HPDE6-E6E7 (cell line): ENCODE data around the gene GLG1.
"Not testable (repeated sequence)": the region's sequence is repeated elsewhere in the genome, so short reads cannot be mapped to it uniquely, and the experiment has no call there.

Experiments
- DNase-seq: peaks from one replicate; pipeline ENCODE4 v3.0.0; 2011; ENCODE audit warnings: missing footprints; ENCODE audit errors: extremely low spot score

Gene GLG1

DNA sequence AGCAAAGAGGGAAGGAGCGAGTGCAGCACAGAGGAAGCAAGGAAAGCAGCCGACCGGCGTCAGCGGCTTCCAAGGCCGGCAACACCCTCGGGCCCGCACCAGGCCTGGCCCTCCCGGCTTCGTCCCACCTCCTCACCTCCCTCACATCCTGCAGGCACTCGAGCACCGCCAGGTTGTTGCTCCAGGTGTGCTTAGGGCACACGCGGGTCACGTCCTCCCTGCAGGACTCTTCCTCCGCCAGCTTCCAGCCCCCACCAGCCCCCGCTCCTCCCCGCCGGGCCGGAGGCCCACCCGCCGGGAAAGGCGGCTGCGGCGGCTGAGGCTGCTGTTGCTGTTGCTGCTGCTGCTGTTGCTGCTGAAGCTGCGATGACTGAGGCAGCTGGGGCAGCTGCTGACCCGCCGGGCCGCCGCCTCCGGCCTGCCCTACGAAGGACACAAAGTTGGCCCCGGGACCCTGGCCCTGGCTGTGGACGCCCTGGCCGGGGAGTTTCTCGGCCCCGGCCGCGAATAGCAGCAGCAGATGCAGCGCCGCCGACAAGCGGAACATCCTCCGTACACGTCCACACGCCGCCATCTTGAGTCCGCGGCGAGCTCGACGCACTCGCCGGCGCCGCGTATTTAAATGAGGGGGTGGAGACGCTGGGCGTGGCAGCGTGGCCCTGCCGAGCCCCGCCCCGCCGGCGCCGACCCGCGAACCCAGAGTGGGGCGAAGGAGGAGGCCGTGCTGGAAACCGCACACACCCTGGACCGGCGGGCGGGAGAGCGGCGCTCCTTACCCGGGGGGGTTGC lies at the start of gene GLG1:
Gene GLG1 (minus strand): TSS at position 594 of the 789 bp plus-strand sequence. CDS start 20 bp downstream, at position 574.
- peak; percentile 85 for DNase-seq

DNA sequence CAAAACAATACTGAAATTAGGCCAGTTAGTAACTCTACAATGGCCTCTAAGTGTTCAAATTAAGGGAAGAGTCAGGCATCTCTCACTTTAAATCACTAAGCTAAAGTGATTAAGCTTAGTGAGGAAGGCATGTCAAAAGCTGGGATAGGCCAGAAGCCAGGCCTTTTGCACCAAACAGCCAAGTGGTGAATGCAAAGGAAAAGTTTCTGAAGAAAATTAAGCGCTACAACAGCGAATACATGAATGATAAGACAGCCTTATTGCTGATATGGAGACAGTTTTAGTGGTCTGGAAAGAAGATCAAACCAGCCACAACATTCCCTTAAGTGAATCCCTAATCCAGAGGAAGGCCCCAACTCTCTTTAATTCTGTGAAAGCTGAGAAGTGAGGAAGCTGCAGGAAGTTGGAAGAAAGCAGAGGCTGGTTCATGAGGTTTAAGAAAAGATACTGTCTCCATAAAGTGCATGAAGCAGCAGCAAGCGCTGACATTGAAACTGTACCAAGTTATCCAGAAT lies 47.7 kb upstream of the GLG1 start:
- no peak for DNase-seq

DNA sequence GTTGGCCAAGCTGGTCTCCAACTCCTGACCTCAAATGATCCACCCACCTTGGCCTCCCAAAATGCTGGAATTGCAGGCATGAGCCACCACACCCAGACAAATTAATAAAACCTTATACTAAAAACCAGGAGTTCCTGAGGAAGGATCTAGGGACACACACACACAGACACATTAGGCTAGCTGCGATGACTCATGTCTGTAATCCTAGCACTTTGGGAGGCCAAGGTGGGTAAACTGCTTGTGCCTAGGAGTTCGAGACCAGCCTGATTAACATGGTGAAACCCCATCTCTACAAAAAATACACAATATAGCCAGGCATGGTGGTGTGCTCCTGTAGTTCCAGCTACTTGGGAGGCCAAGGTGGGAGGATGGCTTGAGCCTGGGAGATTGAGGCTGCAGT lies 46.0 kb upstream of the GLG1 start:
- DNase-seq = not testable (repeated sequence)

GRCh38 chr16:74652249-74652648 lies 45.3 kb upstream of the GLG1 start:
- DNase-seq = no peak

GRCh38 chr16:74651841-74652240 lies 44.9 kb upstream of the GLG1 start:
- peak; percentile 58 for DNase-seq

DNA sequence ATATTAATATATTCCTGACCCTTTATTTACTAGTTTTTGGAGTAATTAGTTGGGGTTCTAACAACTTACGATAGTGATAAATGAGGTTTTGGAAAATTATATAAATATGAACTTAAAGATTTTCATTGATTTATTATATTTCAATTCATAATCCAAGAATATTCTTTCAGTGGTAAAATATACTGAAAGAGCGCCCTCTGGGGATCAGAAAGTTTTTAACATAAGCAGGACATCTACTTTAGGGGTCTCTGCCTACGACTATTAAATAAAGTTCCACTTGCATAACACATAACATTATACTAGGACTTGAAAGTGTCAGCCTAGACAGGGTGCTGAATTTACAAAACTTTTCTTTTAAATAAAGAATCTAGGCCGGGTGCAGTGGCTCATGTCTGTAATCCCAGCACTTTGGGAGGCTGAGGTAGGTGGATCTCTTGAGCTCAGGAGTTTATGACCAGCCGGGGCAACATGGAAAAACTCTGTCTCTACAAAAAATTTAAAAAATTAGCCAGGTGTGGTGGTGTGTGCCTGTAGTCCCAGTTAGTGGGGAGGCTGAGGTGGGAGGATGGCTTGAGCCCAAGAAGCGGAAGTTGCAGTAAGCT lies 44.2 kb upstream of the GLG1 start:
- no peak for DNase-seq

DNA sequence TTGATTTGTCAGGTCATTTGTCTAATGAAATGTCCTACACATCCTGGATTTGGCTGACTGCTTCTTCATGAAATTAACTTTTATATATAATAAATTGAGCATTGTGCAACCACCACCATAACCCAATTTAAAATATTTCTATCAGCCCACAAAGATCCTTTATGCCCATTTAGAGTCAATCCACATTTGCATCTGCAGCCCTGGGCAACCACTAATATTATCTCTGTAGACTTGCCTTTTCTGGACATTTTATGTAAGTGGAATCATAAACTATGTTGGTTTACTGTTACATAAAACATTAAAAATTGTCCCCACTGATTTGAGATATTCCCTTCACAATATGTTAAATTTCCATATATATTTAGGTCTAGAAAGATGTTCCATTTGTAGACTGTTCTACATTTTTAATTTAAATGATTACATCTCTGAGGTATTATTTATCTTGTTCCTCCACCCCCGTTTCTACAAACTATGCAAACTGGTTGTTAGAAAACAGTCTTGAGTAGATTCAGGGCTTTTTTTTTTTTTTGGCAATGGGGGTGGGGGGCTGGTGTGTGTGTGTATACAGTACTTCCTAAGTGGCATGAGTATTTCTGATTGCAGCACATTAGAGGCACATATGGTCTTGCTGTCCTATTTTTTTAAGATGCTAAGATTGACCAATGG lies 43.1 kb upstream of the GLG1 start:
- DNase-seq = no peak

DNA sequence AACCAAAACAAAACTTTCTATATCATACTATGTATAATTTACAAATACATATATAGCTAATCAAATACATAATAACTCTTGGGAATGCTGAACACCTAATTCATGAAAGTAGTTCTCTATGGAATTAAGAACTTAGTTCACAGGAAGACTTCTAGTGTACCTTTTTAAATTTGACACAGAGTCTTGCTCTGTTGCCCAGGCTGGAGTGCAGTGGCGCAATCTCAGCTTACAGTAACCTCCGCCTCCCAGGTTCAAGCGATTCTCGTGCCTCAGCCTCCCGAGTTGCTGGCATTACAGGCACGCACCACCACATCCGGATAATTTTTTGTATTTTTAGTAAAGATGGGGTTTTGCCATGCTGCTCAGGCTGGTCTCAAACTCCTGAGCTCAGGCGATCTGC lies 35.1 kb upstream of the GLG1 start:
- no peak for DNase-seq

GRCh38 chr16:74637742-74638453 lies 31.0 kb upstream of the GLG1 start:
- DNase-seq = no peak

DNA sequence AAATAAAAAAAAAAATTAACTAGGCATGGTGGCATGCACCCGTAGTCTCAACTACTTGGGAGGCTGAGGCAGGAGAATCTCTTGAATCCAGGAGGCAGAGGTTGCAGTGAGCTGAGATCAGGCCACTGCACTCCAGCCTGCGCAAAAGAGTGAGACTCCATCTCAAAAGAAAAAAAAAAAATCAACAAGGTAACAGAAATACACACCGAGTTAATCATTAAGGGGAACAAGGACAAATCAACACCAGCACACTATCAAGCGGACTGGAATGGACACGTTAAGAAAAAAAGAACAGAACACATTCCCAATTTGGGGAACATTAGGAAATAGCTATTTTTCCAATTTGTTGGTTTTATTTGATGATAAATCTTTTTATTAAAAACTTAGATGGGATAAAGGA lies 28.4 kb upstream of the GLG1 start:
- no peak for DNase-seq

- no peak for DNase-seq
Observed at GRCh38 chr16:74633686-74634085, 26.8 kb upstream of the GLG1 start.

GRCh38 chr16:74627506-74628220 lies 20.7 kb upstream of the GLG1 start:
- DNase-seq = no peak

DNA sequence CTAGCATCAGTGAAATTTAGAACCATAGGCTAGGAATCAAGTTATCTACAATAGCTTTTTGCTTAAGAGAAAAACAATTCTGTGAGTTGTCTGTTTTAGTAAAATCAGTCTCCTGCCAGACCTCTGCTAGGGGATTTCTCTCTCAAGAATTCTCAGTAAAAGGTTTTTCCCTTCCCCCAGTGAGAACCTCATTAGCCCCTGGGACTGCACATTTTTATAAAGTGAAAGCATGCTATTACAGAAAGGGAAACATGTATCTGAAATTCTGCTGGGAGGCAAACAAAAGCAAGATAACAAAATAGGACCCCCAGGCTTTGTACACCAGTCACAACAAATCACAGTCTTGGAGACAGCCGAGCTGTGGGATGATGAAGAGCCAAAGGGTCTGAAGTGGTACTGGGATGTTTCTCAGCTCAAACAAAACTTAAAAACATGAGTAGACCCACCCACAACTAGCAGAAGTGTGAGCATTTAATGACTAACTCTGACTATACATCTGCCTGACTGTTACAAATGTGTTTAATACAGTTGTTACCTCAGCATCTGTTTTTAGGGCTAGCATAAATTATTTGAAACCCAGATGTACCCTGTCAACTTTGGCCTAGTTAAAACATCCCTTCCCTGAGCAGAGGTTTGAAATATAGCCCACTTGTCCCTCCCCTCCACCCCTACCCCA lies 20.0 kb upstream of the GLG1 start:
- DNase-seq = no peak

DNA sequence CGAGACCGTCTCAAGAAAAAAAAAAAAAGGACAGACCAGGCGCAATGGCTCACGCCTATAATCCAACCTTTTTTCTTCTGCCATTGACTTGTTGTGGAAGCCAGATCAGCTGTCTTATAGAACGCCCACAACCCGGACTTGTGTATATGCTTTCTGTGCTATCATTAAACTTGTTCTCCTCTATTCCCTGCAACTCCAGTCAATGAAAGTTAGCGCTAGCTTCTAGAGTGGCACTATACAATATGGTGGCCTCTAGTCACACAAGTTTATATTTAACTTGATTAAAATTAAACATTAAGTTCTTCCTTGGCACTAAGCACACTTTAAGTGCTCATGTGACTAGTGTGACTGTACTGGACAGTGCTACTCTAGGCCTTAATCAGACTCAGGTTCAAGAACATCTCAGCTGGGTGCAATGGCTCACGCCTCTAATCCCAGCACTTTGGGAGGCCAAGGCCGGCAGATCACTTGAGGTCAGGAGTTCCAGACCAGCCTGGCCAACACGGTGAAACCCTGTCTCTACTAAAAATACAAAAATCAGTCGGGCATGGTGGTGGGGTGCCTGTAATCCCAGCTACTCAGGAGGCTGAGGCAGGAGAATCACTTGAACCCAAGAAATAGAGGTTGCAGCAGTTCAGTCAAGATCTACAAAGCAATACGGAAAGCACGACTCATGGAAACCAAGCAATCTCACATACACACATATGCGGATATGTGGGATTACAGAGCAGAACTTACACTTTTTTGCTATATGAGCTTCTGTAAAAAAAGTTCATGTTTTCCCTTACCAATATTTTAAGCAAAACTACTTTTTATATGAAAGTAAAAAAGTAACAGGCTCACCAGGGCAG lies 18.8 kb upstream of the GLG1 start:
- DNase-seq = no peak

DNA sequence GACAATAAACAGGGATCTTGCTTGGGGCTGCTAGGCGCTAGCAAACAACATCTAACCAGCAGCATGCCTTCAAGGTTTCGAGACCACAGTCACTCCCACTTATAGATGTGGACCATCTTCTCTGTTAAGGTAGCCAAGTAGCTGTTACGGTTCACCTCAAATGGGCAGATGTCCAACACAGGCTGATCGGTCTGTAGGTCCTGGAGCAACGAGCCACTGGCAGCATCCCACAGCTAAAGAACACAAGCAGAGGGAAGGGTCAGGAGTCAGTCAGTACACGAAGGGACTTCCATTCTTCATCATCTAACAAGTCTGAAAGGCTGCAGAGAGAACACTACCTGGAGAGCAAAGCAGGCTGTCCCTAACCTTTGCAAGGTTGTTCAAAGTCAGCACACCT lies 16.9 kb upstream of the GLG1 start:
- no peak for DNase-seq

- peak; percentile 27 for DNase-seq
Observed at GRCh38 chr16:74623214-74623838, 16.4 kb upstream of the GLG1 start.

DNA sequence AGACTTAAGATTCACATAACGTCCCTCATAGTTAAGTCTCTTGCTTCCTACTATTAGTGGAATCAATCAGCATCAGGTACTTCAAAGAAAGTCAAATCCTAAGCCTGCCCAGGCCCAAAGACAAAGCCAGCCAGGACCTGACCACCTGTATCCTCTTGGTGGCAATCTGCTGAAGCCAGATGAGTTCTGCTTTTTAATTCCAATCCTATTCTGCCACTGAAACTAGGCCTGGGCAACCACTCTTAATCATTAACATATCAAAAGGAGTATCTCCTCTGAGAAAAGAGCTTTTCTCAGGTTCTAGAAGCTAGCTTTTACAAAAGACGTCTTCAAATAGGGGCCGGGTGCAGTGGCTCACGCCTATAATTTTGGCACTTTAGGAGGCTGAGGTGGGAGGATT lies 15.1 kb upstream of the GLG1 start:
- DNase-seq = no peak

GRCh38 chr16:74617206-74617788 lies 10.4 kb upstream of the GLG1 start:
- DNase-seq = no peak

GRCh38 chr16:74611721-74612120 lies 4.8 kb upstream of the GLG1 start:
- DNase-seq = no peak
